ENCODE results near the gene GNGT1. TPM values are rescaled to one million over a fixed set of nuclear protein-coding genes. Genes with fewer than 3 reads are reported as not detected.

Gene GNGT1
- total and polyA plus RNA-seq, 2 of the 8 experiments (the other 6 are each of a cell fraction or from before 2014, with no cell fraction given), result 0.26 TPM; not detected in 1

GRCh38 chr7:93890041-93890463, 16.3 kb upstream of the GNGT1 start (continued):
- TF ChIP-seq RAD21 (IDR thresholded peaks at IDR 0.05 in 1 of 2, conservative IDR thresholded peaks at IDR 0.05 in 1 of 2; ENCODE audit: low read depth in 2 of 2, low read length in 2 of 2) (peak; percentile 20 to 22; a peak in 2 of 4 replicates), SIN3A (conservative IDR thresholded peaks at IDR 0.05 in 1 of 2, IDR thresholded peaks at IDR 0.05 in 1 of 2; ENCODE audit: low read depth in 1 of 2, low read length in 2 of 2) (no peak), TAF1 (IDR thresholded peaks at IDR 0.05; ENCODE audit: low read depth, low read length) (no peak; the same call in 1 of the 2 replicates), PHF8 (conservative IDR thresholded peaks at IDR 0.05; ENCODE audit: low read depth, low read length) (0 out of 2 replicates have a peak, but pooled peaks have one; percentile 38), RNF2 (IDR thresholded peaks at IDR 0.05; ENCODE audit: borderline replicate concordance, low read depth, low read length, missing control alignments, poor library complexity, severe bottlenecking) (peak; percentile 53), SAP30 (IDR thresholded peaks at IDR 0.05; ENCODE audit: insufficient read depth, insufficient replicate concordance, low read length) (no peak), CREB1 (IDR thresholded peaks at IDR 0.05) (no peak), CBX8 (IDR thresholded peaks at IDR 0.05; ENCODE audit: borderline replicate concordance, low read depth, low read length) (no peak), TBP (IDR thresholded peaks at IDR 0.05; ENCODE audit: low read depth, low read length) (peak; percentile 63), TCF12 (IDR thresholded peaks at IDR 0.05; ENCODE audit: low read depth, low read length) (no peak), E2F6 (IDR thresholded peaks at IDR 0.05) (peak; percentile 84), SP4 (IDR thresholded peaks at IDR 0.05; ENCODE audit: low read length) (no peak), SUZ12 (IDR thresholded peaks at IDR 0.05; ENCODE audit: low read length) (peak; percentile 53; the same call in 1 of the 2 replicates), NRF1 (IDR thresholded peaks at IDR 0.05; ENCODE audit: low read depth, low read length) (peak; percentile 16; the same call in 1 of the 2 replicates), KDM1A (IDR thresholded peaks at IDR 0.05; ENCODE audit: borderline replicate concordance, low read length) (no peak), RBBP5 (IDR thresholded peaks at IDR 0.05; ENCODE audit: borderline replicate concordance, low read depth, low read length) (no peak), CEBPB (IDR thresholded peaks at IDR 0.05; ENCODE audit: low read depth, low read length) (no peak), SP2 (IDR thresholded peaks at IDR 0.05; ENCODE audit: low read length) (no peak), JUN (IDR thresholded peaks at IDR 0.05; ENCODE audit: low read depth, low read length) (no peak)
